HFFc6 (cell line): Measurements from ENCODE around the gene HOXB3. TPM values are rescaled to one million over a fixed set of nuclear protein-coding genes. Genes with fewer than 3 reads are reported as not detected.
A peak's percentile ranks its signal among the peaks of the same experiment; 100 is the strongest.

Source experiments
- DNase-seq: peaks from one replicate; pipeline ENCODE4 v3.0.0-alpha.2; 2018
- H3K27ac Mint-ChIP-seq: 2 replicates; pipeline ENCODE4 v1.8.0; 2020; ENCODE audit warnings: mild to moderate bottlenecking, mixed read lengths
- H3K27me3 Mint-ChIP-seq: 2 replicates; pipeline ENCODE4 v1.8.0; 2021; ENCODE audit warnings: mild to moderate bottlenecking, moderate library complexity, mixed read lengths; ENCODE audit not compliant: insufficient read depth
- H3K36me3 Mint-ChIP-seq: 2 replicates; pipeline ENCODE4 v1.8.0; 2021; ENCODE audit warnings: low read depth, mixed read lengths
- H3K4me1 Mint-ChIP-seq: 2 replicates; pipeline ENCODE4 v1.8.0; 2020; ENCODE audit warnings: low read depth, mixed read lengths
- H3K4me3 Mint-ChIP-seq: 2 replicates; pipeline ENCODE4 v1.8.0; 2020; ENCODE audit warnings: mild to moderate bottlenecking, moderate library complexity, mixed read lengths
- H3K9me3 Mint-ChIP-seq: 2 replicates; pipeline ENCODE4 v1.8.0; 2020; ENCODE audit warnings: mild to moderate bottlenecking, mixed read lengths
- total RNA-seq, 6 experiments: library from RNA; stranded (reverse); fragmentation: NEBNext Ultra II Directional; extraction: Animal tissue kit (Norgen Biotek cat#: 25700); gene quantifications; 2 replicates in 1 of 6; 3 replicates in 5 of 6; pipeline ENCODE4 v1.2.3, GENCODE V29; 2021
- TF ChIP-seq, protein P1 (sequence below): fragments of 200-600 bp; sonication (generic); IDR thresholded peaks from 2 replicates; pipeline ENCODE4 v1.5.0; 2021; ENCODE audit warnings: antibody characterized with exemption, mild to moderate bottlenecking

The HOXB3 gene
- total RNA-seq, 6 experiments from 2014 or later: not detected

DNA sequence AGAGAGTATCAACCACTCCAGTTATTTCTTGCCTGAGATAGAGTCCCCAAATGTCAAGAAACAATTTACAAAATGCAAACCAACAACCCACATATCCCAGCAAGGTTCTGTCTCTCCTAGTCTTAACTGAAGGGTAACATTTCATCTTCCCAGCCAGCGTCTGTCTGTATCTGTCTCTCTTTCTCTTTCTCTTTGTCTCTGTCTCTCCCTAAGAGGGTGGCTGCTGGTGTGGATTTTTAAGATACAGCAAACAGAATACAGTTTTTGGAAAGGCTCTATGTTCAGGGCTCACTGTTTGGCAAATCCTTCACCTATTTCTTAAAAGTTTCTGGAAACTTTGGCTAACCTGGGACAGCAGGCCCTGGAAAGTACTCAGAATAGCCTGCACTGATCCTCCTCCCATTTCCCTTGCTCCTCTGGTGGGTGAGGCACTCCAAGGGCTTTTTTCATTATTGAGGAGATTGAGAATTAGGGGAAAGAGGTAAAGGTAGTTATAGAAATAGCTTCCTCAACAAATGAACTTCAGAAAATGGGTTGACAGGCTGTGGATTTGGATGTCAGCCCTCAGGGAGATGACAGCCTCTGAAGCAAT, 18.1 kb downstream of the HOXB3 start:
- H3K27me3 Mint-ChIP-seq: peaks cover 46% of the 10 kb centered on the region
- H3K4me3 Mint-ChIP-seq: no peak overlapping the region
- TF ChIP-seq, protein P1, sequence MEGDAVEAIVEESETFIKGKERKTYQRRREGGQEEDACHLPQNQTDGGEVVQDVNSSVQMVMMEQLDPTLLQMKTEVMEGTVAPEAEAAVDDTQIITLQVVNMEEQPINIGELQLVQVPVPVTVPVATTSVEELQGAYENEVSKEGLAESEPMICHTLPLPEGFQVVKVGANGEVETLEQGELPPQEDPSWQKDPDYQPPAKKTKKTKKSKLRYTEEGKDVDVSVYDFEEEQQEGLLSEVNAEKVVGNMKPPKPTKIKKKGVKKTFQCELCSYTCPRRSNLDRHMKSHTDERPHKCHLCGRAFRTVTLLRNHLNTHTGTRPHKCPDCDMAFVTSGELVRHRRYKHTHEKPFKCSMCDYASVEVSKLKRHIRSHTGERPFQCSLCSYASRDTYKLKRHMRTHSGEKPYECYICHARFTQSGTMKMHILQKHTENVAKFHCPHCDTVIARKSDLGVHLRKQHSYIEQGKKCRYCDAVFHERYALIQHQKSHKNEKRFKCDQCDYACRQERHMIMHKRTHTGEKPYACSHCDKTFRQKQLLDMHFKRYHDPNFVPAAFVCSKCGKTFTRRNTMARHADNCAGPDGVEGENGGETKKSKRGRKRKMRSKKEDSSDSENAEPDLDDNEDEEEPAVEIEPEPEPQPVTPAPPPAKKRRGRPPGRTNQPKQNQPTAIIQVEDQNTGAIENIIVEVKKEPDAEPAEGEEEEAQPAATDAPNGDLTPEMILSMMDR: no peak
- no peaks in the 10 kb centered on the region for H3K9me3 Mint-ChIP-seq
- H3K4me1 Mint-ChIP-seq: no peaks in the 10 kb centered on the region; the same call in 1 of the 2 replicates
- no peak for DNase-seq
- H3K27ac Mint-ChIP-seq: no peak overlapping the region
- no peaks in the 10 kb centered on the region for H3K36me3 Mint-ChIP-seq

DNA sequence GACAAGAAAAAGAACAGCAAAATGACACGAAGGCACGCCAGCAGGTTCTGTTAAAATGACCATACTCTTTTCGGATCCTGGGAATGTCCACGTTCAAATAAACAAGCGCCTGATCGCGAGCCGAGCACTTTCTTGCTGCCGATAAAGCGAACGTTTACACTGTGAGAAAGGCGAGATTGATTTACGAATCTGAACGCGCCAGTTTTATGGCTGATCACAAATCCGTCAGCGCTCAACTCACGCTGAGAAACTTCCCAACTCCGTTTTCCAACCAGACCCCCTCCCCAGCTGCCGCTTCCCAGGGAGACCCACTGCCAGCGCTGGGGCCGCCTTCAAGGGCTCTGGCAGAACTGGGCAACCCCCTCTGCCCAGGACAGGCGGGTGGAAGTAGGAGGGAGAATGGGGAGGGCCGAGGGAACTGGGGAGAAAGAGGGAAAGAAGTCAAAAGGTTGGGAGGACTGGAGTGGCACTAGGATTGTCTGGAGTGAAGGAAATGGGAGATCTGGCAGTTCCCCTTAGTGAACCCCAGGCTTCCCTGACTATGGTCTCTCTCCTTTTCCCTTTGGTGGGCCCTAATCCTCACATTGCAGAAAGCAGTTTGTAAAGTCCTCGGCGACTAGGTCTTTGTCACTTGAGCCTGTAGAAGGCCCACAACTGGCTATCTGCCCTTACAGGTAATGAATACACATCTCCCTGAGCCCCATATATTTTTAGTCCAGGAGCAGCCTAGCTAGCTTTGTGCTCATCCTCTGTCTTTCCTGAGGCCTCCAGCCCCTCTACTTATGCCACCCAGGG, 18.8 kb downstream of the HOXB3 start:
- no peaks in the 10 kb centered on the region for H3K36me3 Mint-ChIP-seq
- no peak overlapping the region for H3K27ac Mint-ChIP-seq
- no peak for DNase-seq
- H3K9me3 Mint-ChIP-seq: no peaks in the 10 kb centered on the region
- H3K27me3 Mint-ChIP-seq: peaks cover 41% of the 10 kb centered on the region
- no peaks in the 10 kb centered on the region; the same call in 1 of the 2 replicates for H3K4me1 Mint-ChIP-seq
- TF ChIP-seq, protein P1: no peak
- H3K4me3 Mint-ChIP-seq: peak overlapping the region; percentile 58; the same call in 1 of the 2 replicates

DNA sequence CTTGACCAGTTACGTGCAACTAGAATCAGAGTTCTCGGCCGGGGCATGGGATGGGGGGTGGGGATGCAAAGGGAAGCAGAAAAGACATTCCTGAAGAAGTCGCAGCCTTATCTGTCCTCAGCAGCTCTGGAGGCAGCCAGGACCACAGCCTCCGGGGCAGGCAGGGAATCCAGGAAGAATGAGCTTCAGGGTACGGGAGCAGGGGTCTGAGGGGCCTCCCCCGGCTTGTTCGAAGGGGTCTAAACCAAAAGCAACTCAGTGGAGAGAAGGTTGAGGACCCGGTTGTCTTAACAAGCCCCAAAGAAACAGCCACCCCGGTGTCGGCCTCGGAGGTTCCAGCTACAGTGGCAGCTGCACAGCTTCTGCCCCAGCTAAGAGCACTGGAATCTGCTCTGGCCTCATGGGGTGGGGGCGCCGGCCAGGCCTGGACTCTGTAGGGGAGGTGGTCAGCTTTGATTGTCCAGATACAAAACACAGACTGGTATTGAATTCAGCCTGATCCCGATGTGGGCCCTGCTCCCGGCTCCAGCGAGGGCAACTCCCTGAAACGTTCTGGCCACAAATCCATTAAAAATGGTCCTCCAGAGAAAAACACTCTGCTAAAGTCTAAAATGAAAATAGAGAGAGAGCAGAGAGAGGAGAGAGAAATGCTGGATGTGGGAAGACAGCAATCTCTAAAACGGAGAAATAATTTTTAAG, 19.6 kb downstream of the HOXB3 start:
- TF ChIP-seq, protein P1: no peak
- Mint-ChIP-seq H3K4me3 (peak overlapping the region; percentile 58; the same call in 1 of the 2 replicates), H3K36me3 (no peaks in the 10 kb centered on the region), H3K9me3 (no peaks in the 10 kb centered on the region), H3K27me3 (peaks cover 35% of the 10 kb centered on the region), H3K27ac (no peak overlapping the region), H3K4me1 (no peaks in the 10 kb centered on the region; the same call in 1 of the 2 replicates)
- DNase-seq: no peak

DNA sequence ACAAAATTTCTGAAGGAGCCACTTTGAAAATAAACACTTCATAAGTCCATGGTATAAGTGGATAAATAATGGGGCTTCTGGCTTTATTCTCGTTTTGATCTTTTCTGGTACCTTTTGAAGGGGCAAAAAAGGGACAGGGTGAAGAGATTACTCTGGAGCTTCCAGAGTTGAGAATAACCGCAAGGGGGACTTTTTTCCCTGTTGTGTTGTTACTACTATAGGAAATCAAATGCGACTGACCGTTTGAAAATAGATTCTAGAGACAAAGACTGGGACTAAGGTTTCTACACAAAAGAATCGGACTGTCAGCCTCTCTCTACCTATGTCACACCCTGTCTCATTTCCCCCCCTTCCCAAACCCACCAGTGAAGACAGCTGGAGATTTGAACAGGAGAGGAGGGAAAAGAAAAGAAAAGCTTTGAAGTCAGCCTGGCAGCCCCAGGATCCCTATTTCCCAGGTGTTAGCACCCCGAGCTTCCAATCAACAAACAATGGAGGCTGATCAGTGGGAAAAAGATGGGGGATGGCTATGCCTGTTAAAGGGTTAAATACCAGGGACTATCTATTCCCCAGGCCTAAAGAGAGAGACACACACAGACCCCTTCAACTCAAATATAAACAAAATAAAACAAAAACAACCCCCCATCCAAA, 20.2 kb downstream of the HOXB3 start:
- Mint-ChIP-seq H3K4me3 (no peak overlapping the region), H3K36me3 (no peaks in the 10 kb centered on the region), H3K27ac (no peak overlapping the region), H3K27me3 (peaks cover 29% of the 10 kb centered on the region), H3K4me1 (no peaks in the 10 kb centered on the region; the same call in 1 of the 2 replicates), H3K9me3 (no peaks in the 10 kb centered on the region)
- TF ChIP-seq, protein P1: 0 out of 2 replicates have a peak, but pooled peaks have one; percentile 14
- no peak for DNase-seq

DNA sequence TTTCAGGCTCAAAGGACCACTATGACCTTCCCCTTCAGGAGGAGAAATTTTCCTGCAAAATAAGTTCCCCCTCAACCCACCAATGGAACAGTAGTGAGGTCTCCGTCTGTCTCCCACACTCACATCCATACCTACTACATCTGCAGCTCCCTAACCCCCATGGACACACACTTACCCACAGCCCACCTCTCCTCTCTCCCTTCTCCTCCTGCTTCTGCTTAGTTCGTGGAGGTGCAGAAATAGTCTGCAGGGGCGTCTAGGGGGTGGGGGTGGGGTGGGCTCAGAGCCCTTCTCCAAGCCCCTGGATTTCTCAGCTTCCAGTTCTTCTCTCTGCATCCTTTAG, 20.8 kb downstream of the HOXB3 start:
- Mint-ChIP-seq H3K27me3 (peaks cover 27% of the 10 kb centered on the region), H3K9me3 (no peaks in the 10 kb centered on the region), H3K36me3 (no peaks in the 10 kb centered on the region), H3K4me1 (no peaks in the 10 kb centered on the region; the same call in 1 of the 2 replicates), H3K4me3 (no peak overlapping the region), H3K27ac (no peak overlapping the region)
- TF ChIP-seq, protein P1: no peak
- no peak for DNase-seq
